Islet precursor cell (in vitro differentiated cells): ENCODE results near the gene MTHFD1L.

Experiments
- DNase-seq: peaks from one replicate; pipeline ENCODE4 v3.0.0-alpha.2; 2018

The MTHFD1L gene

GRCh38 chr6:151018911-151019782, 153.6 kb downstream of the MTHFD1L start:
- peak; percentile 30 for DNase-seq

DNA sequence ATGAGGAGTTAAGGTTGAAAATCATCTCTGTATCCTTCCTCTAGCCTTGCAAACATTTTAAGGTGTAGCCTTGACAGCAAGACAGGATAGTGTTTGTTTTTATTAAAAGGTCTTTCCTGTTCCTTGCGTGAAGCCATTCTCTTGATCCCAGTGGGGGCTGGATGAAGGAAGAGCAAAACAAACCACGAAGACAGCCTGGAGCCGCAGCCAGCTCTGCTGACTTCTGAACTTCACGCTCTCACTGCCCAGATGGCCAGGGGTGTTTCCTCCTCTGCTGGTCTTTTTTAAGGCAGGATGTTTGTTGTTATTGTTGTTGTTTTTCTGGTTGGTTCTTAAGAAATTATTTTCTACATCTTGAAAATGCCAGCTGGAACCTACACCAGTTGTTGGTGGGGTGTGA, 156.4 kb downstream of the MTHFD1L start:
- DNase-seq, result peak; percentile 74

GRCh38 chr6:151022492-151022891, 157.0 kb downstream of the MTHFD1L start:
- peak; percentile 89 for DNase-seq

DNA sequence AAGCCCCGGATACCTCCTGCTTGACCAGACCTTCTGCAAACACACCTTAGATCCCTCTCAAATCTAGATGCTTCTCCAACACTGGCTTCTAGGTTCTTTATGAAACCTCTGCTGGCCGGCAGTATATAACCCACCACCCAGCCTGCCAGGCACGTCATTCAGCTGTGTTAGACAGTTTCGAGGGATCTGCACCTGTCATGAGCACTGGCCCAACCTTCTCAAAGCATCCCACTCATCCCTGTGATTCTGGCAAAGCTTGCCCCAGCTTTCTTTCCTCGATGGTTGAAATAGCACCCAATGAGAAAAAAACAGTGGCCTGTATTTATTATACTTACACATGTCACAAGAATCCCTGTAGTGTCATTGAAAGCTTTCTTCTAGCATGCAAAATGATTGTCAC, 157.8 kb downstream of the MTHFD1L start:
- no peak for DNase-seq

DNA sequence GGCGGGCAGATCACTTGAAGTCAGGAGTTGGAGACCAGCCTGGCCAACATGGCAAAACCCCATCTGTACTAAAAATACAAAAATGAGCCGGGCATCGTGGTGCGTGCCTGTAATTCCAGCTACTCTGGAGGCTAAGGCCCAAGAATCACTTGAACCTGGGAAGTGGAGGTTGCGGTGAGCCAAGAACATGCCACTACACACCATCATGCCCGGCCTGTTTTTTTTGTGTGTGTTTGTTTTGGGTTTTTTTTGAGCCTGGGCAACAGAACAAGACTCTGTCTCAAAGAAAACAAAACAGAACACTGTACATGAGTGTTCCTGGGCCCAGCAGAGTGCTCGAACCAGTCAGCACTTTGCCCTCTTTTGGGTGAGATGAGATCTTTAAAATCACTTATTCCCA, 159.1 kb downstream of the MTHFD1L start:
- DNase-seq, result no peak

DNA sequence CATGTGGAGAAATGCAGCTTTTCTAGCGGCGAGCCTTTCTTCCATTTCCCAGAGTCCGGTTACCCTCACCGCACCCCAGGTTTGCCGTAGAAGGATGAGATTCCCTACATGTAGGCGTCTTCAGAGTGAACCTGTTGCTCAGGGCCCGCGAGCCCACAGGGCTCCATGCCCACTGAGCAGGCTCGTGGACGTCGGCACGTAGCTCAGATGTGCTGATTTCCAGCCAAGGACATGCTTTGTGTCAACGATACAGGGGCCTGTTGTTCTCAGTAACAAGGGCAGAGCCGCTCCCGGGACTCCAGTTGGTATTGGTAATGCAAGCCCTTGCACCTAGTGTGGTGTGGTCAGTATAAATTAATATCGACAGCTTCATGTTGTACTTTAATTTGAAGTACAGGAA, 159.6 kb downstream of the MTHFD1L start:
- DNase-seq, result peak; percentile 46

- DNase-seq, result peak; percentile 29
These were observed 160.7 kb downstream of the MTHFD1L start for GRCh38 chr6:151026041-151026663.

- no peak for DNase-seq
These were observed 161.8 kb downstream of the MTHFD1L start for GRCh38 chr6:151027295-151027747.

- peak; percentile 29 for DNase-seq
These were observed 162.7 kb downstream of the MTHFD1L start for GRCh38 chr6:151027936-151028838.

DNA sequence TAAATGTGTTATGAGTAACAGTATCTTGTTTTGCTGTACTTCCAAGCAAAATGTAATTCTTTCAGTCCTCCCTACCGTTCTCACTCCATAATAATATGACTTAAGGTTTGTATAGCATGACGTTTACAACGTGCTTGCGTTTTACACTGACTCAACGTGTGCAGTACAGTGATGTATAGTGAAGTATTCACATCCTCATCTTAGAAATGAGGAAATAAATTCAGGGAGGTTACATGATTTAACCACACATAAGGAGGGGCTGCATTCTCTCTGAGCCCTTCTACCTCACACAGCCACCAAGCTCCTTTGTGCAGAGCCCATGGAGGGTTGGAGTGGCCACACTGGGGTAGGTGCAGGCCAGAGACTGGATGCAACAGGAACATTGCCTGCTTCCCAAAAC, 164.5 kb downstream of the MTHFD1L start:
- DNase-seq, result peak; percentile 50

DNA sequence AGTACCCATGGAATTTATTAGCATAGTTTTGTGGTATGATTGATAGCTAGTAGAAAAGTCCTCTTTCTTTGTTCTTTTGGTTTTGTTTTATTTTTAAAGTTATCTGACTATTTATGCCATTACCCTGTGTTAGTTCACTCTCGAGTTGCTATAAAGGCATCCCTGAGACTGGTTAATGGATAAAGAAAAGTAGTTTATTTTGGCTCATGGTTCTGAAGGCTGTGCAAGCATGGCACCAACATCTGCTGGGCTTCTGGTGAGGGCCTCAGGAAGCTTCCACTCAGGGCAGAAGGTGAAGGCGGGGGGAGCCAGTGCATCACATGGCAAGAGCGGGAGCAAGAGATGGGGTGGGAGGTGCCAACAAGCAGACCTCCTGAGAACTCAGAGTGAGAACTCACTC, 166.5 kb downstream of the MTHFD1L start:
- DNase-seq, result no peak

GRCh38 chr6:151034825-151035781, 169.6 kb downstream of the MTHFD1L start:
- DNase-seq, result peak; percentile 21

DNA sequence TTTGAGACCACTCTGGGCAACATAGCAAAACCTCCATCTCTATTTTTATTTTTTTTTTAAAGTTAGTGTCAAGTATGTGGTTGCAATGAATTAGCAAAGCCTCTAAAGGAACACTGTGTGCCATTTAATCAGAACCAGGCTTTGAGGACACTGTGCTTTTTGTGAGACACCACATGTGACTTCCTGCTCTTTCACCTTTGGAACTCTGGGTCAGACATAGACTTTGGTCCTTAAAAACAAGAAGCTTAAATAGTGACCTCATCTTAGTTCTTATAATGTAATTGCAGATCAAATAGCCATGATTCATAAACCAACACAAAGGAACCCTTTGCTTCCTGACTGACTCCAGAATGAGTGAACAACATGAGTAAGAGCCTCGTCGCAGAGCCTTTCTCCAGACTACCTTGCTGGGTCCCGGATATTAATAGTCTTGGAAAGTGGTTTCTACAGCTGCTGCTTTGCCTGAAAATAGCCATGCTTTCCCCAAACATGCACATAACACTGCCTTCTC, 170.8 kb downstream of the MTHFD1L start:
- peak; percentile 64 for DNase-seq

GRCh38 chr6:151036869-151037680, 171.6 kb downstream of the MTHFD1L start:
- peak; percentile 35 for DNase-seq

GRCh38 chr6:151038616-151039015, 173.1 kb downstream of the MTHFD1L start:
- peak; percentile 7 for DNase-seq

- DNase-seq, result peak; percentile 98
These were observed 175.5 kb downstream of the MTHFD1L start for GRCh38 chr6:151040888-151041521.

GRCh38 chr6:151041686-151042085, 176.2 kb downstream of the MTHFD1L start:
- DNase-seq, result no peak

DNA sequence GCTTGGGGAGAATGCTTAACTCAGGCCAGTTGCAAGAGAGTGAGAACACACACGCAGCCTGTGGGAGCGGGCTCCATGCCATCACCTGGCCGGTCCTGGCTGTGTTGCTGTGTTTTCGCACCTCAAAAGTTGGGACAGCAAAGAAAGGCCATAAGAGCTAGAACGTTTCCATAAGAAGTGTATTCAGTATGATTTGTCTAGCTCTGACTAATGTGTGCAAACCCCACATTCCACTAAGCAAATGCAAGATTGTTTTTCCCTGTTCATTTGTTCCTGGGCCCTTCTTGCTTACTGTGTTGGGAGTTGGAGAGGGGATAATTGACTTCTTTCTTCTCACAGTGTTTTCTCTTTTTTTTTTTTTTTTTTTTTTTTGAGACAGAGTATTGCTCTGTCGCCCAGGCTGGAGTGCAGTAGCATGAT, 177.4 kb downstream of the MTHFD1L start:
- peak; percentile 16 for DNase-seq

DNA sequence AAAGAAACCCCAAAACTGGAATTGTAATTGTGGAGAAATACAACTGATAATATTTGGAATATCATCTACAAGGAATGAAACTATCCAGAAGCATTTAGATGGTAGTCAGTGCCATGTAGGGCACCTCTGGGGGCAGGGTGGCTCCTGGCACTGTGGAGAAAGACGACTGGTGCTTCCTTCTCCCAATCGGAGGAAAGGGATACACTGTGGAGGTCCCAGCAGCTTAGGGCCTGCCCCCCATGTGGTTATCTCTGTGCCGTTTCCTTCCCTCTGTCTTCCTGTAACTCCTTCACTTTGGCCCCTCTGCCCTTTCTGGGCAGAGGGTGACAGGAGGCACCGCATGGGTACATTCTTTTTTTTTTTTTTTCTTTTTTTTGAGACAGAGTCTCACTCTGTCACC, 178.4 kb downstream of the MTHFD1L start:
- DNase-seq, result peak; percentile 17
